Measurements from ENCODE around the gene PHKA1.
"Not testable (repeated sequence)": the region's sequence is repeated elsewhere in the genome, so short reads cannot be mapped to it uniquely, and the experiment has no call there.

Gene PHKA1

GRCh38 chrX:72685810-72686456, 28.2 kb downstream of the PHKA1 start:
- H3K4me3 ChIP-seq (ENCODE audit: low read depth, low read length) = no peak overlapping the region
- DNase-seq (ENCODE audit: low read depth) = no peak
- no peak for TF ChIP-seq CTCF (conservative IDR thresholded peaks at IDR 0.05; ENCODE audit: low read depth, low read length)

GRCh38 chrX:72685018-72685417, 29.1 kb downstream of the PHKA1 start:
- H3K4me3 ChIP-seq (ENCODE audit: low read depth, low read length) = no peak overlapping the region
- no peak for TF ChIP-seq CTCF (conservative IDR thresholded peaks at IDR 0.05; ENCODE audit: low read depth, low read length)
- no peak for DNase-seq (ENCODE audit: low read depth)

- no peak for DNase-seq (ENCODE audit: low read depth)
- no peak overlapping the region for H3K4me3 ChIP-seq (ENCODE audit: low read depth, low read length)
- no peak for TF ChIP-seq CTCF (conservative IDR thresholded peaks at IDR 0.05; ENCODE audit: low read depth, low read length)
Observed at GRCh38 chrX:72683631-72684030, 30.5 kb downstream of the PHKA1 start.

GRCh38 chrX:72676465-72676864, 37.6 kb downstream of the PHKA1 start:
- no peak overlapping the region for H3K4me3 ChIP-seq (ENCODE audit: low read depth, low read length)
- TF ChIP-seq CTCF (conservative IDR thresholded peaks at IDR 0.05; ENCODE audit: low read depth, low read length) = no peak
- no peak for DNase-seq (ENCODE audit: low read depth)

GRCh38 chrX:72673951-72674350, 40.2 kb downstream of the PHKA1 start:
- not testable (repeated sequence) for H3K4me3 ChIP-seq (ENCODE audit: low read depth, low read length); DNase-seq (ENCODE audit: low read depth)

- not testable (repeated sequence) for DNase-seq (ENCODE audit: low read depth); H3K4me3 ChIP-seq (ENCODE audit: low read depth, low read length)
Observed at GRCh38 chrX:72669508-72669907, 44.6 kb downstream of the PHKA1 start.

- H3K4me3 ChIP-seq (ENCODE audit: low read depth, low read length) = no peak overlapping the region
- DNase-seq (ENCODE audit: low read depth) = peak; percentile 29
- no peak for TF ChIP-seq CTCF (conservative IDR thresholded peaks at IDR 0.05; ENCODE audit: low read depth, low read length)
Observed at GRCh38 chrX:72666451-72666850, 47.7 kb downstream of the PHKA1 start.

- H3K4me3 ChIP-seq (ENCODE audit: low read depth, low read length) = no peak overlapping the region
- no peak for TF ChIP-seq CTCF (conservative IDR thresholded peaks at IDR 0.05; ENCODE audit: low read depth, low read length)
- no peak for DNase-seq (ENCODE audit: low read depth)
Observed at GRCh38 chrX:72663737-72664136, 50.4 kb downstream of the PHKA1 start.

Measured in choroid plexus epithelial cell (primary cell).